Colonic mucosa (tissue), 4 donors: Measurements from ENCODE around the gene CCDC142. TPM values are rescaled to one million over a fixed set of nuclear protein-coding genes. Genes with fewer than 3 reads are reported as not detected.
"Not testable (repeated sequence)": the region's sequence is repeated elsewhere in the genome, so short reads cannot be mapped to it uniquely, and the experiment has no call there.

Source experiments
- DNase-seq: peaks from one replicate; pipeline ENCODE4 v3.0.0-alpha.2; 2020
- H3K27ac ChIP-seq: fragments of 200-600 bp; one replicate; pipeline ENCODE4 v1.8.0; 2021
- H3K27me3 ChIP-seq: fragments of 200-600 bp; one replicate; pipeline ENCODE4 v1.8.0; 2021
- H3K36me3 ChIP-seq: fragments of 200-600 bp; one replicate; pipeline ENCODE4 v1.8.0; 2021
- H3K4me1 ChIP-seq: fragments of 200-600 bp; one replicate; pipeline ENCODE4 v1.8.0; 2021; ENCODE audit warnings: mild to moderate bottlenecking
- H3K4me3 ChIP-seq: fragments of 200-600 bp; one replicate; pipeline ENCODE4 v1.8.0; 2021
- H3K9ac ChIP-seq, 2 donors: one replicate each; pipeline ENCODE4 v1.7.0; 2013; ENCODE audit warnings: control low read depth in 2 of 2, low read depth in 2 of 2, low read length in 2 of 2
- H3K9me3 ChIP-seq: fragments of 200-600 bp; one replicate; pipeline ENCODE4 v1.8.0; 2021
- intact Hi-C: fragments of 100-400 bp; cut with DNase I; formaldehyde crosslinking; loops from one replicate; pipeline ENCODE4 v1.14.1; 2022
- total RNA-seq, 2 donors: library from RNA; stranded (reverse); fragmentation: NEBNext Ultra II Directional in 1 of 2; extraction: Animal tissue kit (Norgen Biotek cat#: 25700) in 1 of 2; gene quantifications; one replicate each; pipeline ENCODE4 v1.2.1, GENCODE V29; 2021
- TF ChIP-seq, protein P1 (sequence below): fragments of 200-600 bp; IDR thresholded peaks from one replicate; pipeline ENCODE4 v1.8.0; 2022; ENCODE audit warnings: antibody characterized with exemption, mild to moderate bottlenecking
- donor health status: healthy.
- donor health status: DM: no; HTN: no; CAD: no.
- donor health status: DM: no; HTN: no; CAD: no.

CCDC142 gene
- total RNA-seq, 2 donors from 2014 or later: 14.5 to 28.3 TPM

DNA sequence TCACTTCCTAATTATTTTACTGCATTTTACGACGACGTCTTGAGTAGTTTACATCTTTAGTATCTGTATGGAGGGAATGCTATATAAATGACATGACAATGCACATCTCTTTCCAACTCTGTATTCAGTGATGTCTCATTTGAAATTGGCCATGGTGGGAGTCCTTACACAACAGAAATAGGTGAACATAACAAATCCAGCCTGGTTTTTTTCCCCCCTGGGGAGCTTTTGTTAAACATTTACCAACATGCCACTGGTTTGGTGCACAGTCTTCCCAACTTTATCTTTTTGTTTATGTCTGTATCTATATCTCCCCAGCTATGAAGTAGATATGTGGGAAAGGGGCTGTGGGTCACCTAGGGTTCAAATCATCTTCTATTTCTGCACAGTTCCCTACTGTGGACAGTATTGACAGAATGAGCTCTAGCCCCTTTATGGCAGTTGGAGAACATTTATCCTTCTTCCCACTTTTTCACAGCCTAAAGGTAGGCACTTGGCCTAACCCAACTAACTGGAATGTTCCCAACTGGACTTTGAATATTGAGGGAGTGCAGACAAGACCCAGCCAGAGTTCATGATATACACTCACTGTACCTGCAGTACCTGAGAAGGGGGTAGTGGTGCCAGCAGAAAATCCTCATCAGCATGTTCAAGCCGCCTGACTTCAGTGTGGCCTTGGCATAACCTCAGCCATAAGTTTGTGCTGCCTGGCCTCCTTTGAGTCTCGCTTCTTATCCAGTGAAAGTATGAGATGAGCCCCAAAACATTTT is 35.4 kb downstream of the CCDC142 start:
- Histone ChIP-seq H3K9ac (no peak overlapping the region), H3K9me3 (no peaks in the 10 kb centered on the region), H3K4me1 (no peaks in the 10 kb centered on the region), H3K27ac (no peak overlapping the region), H3K27me3 (no peaks in the 10 kb centered on the region), H3K36me3 (no peaks in the 10 kb centered on the region), H3K4me3 (no peak overlapping the region)
- TF ChIP-seq, protein P1, sequence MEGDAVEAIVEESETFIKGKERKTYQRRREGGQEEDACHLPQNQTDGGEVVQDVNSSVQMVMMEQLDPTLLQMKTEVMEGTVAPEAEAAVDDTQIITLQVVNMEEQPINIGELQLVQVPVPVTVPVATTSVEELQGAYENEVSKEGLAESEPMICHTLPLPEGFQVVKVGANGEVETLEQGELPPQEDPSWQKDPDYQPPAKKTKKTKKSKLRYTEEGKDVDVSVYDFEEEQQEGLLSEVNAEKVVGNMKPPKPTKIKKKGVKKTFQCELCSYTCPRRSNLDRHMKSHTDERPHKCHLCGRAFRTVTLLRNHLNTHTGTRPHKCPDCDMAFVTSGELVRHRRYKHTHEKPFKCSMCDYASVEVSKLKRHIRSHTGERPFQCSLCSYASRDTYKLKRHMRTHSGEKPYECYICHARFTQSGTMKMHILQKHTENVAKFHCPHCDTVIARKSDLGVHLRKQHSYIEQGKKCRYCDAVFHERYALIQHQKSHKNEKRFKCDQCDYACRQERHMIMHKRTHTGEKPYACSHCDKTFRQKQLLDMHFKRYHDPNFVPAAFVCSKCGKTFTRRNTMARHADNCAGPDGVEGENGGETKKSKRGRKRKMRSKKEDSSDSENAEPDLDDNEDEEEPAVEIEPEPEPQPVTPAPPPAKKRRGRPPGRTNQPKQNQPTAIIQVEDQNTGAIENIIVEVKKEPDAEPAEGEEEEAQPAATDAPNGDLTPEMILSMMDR: no peak
- intact Hi-C loops: no loop called here
- DNase-seq: no peak

DNA sequence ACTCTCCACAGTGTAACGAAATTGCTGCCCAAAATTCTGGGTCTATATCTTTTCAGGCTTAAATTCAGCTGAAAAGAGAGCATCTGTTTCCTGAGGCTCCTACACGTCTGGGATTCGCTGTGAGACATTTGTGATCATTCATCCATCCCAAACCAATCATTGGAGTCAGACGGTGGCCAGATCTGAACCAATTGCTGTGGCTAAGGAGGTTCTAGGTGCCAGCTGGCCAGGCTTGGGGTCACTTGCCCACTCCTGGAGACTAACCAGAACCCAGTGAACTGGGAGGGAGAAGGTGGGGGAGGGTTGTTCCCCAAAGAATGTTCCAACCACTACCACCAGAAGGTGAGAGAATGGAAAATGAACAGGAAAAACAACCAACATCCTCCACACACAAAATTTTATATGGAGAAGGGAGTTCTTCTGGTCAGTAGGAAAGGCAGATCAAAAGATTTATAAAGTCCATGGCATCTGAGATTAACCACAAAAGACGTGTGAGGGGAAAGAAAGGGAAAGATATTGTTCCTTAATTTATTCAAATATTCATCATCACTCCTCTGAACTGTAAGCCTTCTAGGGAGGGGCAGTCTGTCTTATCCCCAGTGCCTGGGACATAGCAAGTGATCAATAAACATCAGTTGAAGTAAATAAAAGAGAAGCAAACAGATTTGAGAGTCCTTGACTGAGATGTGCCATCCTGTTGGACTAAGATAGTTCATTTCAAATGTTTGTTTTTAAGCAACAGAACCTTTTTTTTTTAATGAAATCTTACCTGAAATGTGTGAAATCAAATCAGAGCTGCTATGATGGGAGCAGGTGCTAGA is 38.1 kb downstream of the CCDC142 start:
- Histone ChIP-seq H3K36me3 (no peaks in the 10 kb centered on the region), H3K9me3 (no peaks in the 10 kb centered on the region), H3K27me3 (no peaks in the 10 kb centered on the region), H3K9ac (no peak overlapping the region), H3K27ac (no peak overlapping the region), H3K4me3 (no peak overlapping the region), H3K4me1 (peaks cover 2% of the 10 kb centered on the region)
- no peak for DNase-seq
- TF ChIP-seq, protein P1: no peak
- intact Hi-C loops: no loop called here

DNA sequence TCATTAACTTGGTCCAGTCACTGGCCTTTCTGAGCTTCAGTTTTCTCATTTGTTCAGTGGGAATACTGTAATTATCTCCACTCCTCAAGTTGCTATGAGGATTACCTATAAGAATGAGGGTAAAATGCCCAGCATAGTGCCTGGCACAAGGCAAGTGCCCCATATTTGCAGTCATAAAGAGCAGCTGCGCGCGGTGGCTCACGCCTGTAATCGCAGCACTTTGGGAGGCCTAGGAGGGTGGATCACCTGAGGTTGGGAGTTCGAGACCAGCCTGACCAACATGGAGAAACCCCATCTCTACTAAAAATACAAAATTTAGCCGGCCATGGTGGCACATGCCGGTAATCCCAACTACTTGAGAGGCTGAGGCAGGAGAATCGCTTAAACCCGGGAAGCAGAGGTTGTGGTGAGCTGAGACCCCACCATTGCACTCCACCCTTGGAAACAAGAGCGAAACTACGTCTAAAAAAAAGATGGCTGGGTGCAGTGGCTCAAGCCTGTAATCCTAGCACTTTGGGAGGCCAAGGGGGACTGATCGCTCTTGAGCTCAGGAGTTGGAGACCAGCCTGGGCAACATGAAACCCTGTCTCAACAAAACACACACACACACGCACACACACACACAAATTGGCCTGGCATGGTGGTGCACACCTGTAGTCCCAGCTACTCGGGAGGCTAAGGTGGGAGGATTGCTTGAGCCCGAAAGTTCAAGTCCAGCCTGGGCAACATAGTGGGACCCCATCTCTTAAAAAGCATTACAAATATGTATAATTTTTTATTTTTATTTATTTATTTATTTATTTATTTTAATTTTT is 40.1 kb downstream of the CCDC142 start:
- intact Hi-C loops, H3K4me1 ChIP-seq, DNase-seq: not testable (repeated sequence)

DNA sequence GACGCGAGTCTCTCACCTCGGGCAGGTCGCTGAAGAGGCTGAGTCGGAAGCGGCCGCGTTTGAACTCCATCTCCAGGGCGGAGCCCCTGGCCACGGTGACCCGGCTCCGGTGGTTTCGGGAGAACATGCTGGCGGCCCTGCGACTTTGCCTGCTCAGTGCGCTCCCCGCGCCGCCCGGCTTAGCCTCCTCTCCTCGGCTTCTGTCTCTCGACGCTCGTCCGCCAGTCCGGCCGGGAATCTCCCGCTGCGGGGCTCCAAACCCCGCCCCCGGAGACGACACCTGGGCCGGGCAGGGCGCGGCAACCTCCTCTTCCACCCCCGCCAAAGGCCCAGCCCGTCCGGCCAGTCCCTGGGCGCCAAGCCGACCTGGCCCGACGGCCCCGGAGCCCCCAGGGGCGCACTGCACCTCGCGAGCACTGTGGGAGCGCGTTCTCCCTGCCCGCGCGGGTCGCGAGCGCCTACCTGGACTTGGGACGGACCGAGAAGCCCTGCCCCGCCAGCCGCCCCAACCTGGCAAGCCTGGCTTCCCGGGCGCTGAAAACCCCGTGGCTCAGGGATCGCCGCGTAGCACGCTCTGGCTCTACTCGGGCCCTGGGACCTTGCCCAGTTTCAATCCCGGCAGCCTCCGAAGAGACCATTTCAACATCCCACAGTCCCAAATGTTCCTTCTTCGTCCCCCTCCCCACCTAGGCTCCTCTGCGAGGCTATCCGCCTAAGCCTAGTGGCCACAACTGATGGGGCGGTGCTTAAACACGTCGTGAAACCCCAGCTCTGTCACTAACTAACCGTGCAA is 40.9 kb downstream of the CCDC142 start, which contains the start of gene RTKN:
Gene RTKN, minus strand, starts transcription at position 248 of the 793 bp plus-strand sequence. Its CDS starts 121 bp downstream, at position 127.
- DNase-seq: peak; percentile 84
- intact Hi-C loops: no loop called here
- TF ChIP-seq, protein P1: no peak
- peaks cover 5% of the 10 kb centered on the region for H3K4me1 ChIP-seq
- peak within 1 kb of the TSS; percentile 90 for H3K27ac ChIP-seq
- no peaks in the 10 kb centered on the region for H3K9me3 ChIP-seq
- H3K36me3 ChIP-seq: no peaks in the 10 kb centered on the region
- H3K4me3 ChIP-seq: peak within 1 kb of the TSS; percentile 46
- peak within 1 kb of the TSS; percentile 72 to 91 for H3K9ac ChIP-seq
- H3K27me3 ChIP-seq: no peaks in the 10 kb centered on the region

More for the DNA sequence above, 40.1 kb downstream of the CCDC142 start:
- H3K36me3 ChIP-seq, H3K27me3 ChIP-seq, H3K9me3 ChIP-seq: not testable (repeated sequence)
- peak overlapping the region; percentile 72 to 91 for H3K9ac ChIP-seq
- peak overlapping the region; percentile 90 for H3K27ac ChIP-seq
- H3K4me3 ChIP-seq: peak overlapping the region; percentile 46

DNA sequence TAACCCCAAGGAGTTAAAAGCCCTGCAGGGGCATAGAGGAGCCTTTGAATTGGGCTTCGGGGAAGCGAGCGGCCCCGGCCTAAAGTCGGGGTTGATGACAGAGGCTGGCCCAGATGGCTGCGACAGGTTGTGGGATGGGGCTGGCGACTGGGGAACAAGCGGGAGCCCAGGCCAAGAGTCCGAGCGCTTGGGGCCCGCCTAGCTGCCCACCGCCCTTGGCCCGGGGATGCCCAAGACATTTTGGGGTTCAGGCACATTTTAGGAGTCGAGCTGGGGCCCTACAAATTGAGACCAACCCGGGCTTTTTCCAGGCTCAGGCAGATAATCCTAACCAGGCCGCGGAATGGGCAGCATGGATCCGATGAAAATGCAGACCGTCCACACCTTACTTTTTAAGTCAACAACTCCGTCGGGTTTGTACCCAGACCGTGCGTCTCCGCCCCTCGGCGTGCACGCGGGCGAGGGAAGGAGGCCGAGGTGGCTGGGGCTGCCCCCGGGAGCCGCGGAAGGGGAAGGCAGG is 41.6 kb downstream of the CCDC142 start:
- Histone ChIP-seq H3K4me1 (peaks cover 5% of the 10 kb centered on the region), H3K27ac (peak overlapping the region; percentile 90), H3K9me3 (no peaks in the 10 kb centered on the region), H3K9ac (peak overlapping the region; percentile 72 to 91), H3K27me3 (no peaks in the 10 kb centered on the region), H3K36me3 (no peaks in the 10 kb centered on the region), H3K4me3 (peak overlapping the region; percentile 46)
- intact Hi-C loops: no loop called here
- peak; percentile 60 for DNase-seq
- TF ChIP-seq, protein P1: no peak
